Activated CD4-positive, alpha-beta memory T cell treated with anti-CD3 and anti-CD28 coated beads, Interleukin-2, amount 10 ng/mL, durations not matched to agents 7 days and 5 days (primary cell): ENCODE results near the gene ELMO1. TPM values are rescaled to one million over a fixed set of nuclear protein-coding genes. Genes with fewer than 3 reads are reported as not detected.

Source experiments
- CTCF ChIA-PET: fragments of 350-600 bp; sonication (Branson Sonifier 250); formaldehyde crosslinking; loops from one replicate; lab custom pipeline; 2021; ENCODE audit warnings: antibody characterized with exemption, inconsistent platforms; lab: Charles Lee
- POLR2A ChIA-PET: fragments of 350-600 bp; sonication (Branson Sonifier 250); formaldehyde crosslinking; loops from one replicate; lab custom pipeline; 2021; ENCODE audit warnings: antibody characterized with exemption; lab: Charles Lee
- DNase-seq: peaks from one replicate; pipeline ENCODE4 v3.0.0-alpha.2; 2020
- H3K27ac Mint-ChIP-seq: one replicate; pipeline ENCODE4 v1.8.0; 2021; ENCODE audit warnings: mild to moderate bottlenecking, mixed read lengths
- H3K27me3 Mint-ChIP-seq: one replicate; pipeline ENCODE4 v1.8.0; 2021; ENCODE audit warnings: mixed read lengths
- H3K36me3 Mint-ChIP-seq: one replicate; pipeline ENCODE4 v1.8.0; 2021; ENCODE audit warnings: low read depth, mixed read lengths
- H3K4me1 Mint-ChIP-seq: one replicate; pipeline ENCODE4 v1.8.0; 2021; ENCODE audit warnings: mixed read lengths
- H3K4me3 Mint-ChIP-seq: one replicate; pipeline ENCODE4 v1.8.0; 2021; ENCODE audit warnings: mild to moderate bottlenecking, mixed read lengths
- H3K9me3 Mint-ChIP-seq: one replicate; pipeline ENCODE4 v1.8.0; 2021; ENCODE audit warnings: mixed read lengths
- total RNA-seq, 2 experiments: library from RNA; stranded (reverse); gene quantifications; one replicate each; pipeline ENCODE4 v1.2.3, GENCODE V29; 2021

ELMO1 gene
- total RNA-seq, 2 experiments from 2014 or later = 100 to 102 TPM

DNA sequence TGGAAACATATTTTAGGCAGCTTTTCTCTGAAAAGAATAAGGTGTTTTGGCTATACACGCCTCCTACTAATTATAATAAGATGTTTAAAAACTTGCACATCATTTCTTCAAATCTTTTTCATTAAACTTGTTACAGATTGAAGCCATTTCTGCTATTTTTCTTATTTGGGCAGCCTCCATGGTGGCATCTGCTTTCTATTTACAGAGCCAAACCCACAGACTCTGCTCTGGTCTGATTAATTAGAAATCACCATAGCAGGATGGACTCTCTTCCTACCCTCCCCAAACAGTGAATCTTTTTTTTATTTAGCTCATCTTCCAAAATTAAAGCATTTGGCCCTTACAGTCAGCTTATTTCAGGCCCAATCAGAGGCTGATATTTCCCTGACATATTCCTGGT is 638.6 kb downstream of the ELMO1 start:
- peaks cover 2% of the 10 kb centered on the region for H3K27me3 Mint-ChIP-seq
- no peaks in the 10 kb centered on the region for H3K9me3 Mint-ChIP-seq
- ChIA-PET POLR2A (no interaction called here), CTCF (no interaction called here)
- no peak overlapping the region for H3K4me3 Mint-ChIP-seq
- H3K4me1 Mint-ChIP-seq = no peaks in the 10 kb centered on the region
- peaks cover 6% of the 10 kb centered on the region for H3K36me3 Mint-ChIP-seq
- DNase-seq = no peak
- H3K27ac Mint-ChIP-seq = no peak overlapping the region

DNA sequence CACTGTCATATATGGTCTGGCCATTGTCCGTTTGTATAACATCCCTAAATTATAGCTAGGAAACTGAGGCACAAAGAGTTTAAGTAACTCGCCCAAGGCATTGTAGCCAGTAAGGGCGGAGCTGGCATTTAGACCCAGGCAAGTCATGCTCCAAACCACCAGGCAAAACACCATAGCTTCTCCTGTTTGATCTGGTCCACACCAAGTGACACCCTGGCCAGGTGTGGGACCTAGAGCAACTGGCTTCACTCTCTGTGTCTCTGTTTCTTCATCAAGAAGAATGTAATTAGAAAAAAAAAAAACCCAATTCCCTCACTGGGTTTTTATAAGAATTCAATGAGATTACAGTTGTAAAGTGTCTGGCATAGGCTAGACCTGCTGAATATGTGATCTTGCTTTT is 639.2 kb downstream of the ELMO1 start:
- ChIA-PET POLR2A (no interaction called here), CTCF (no interaction called here)

DNA sequence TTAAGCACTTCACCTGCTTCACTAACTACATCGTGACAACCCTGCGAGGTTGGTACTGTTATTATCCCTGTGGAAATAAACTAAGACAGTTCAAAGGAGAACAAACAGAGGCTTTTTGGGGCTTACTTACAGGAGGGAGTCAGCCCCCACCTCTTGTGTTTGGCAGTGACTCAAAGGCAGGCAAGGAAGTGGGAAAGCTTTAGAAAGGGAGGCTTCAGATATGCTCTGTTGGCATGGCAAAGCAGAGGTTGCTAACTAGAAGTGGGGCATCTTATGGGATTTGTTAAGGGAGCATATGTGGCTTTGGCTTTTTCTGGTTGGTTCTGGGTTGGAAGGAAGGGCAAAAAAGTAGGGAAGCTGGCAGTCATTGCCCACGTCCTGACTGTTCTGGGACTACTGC is 639.6 kb downstream of the ELMO1 start:
- H3K27me3 Mint-ChIP-seq = peaks cover 7% of the 10 kb centered on the region
- POLR2A ChIA-PET = no interaction called here
- no peak overlapping the region for H3K4me3 Mint-ChIP-seq
- H3K9me3 Mint-ChIP-seq = no peaks in the 10 kb centered on the region
- peaks cover 6% of the 10 kb centered on the region for H3K36me3 Mint-ChIP-seq
- no peak for DNase-seq
- H3K4me1 Mint-ChIP-seq = no peaks in the 10 kb centered on the region
- no peak overlapping the region for H3K27ac Mint-ChIP-seq
- CTCF ChIA-PET = no interaction called here

More for the DNA sequence above, 639.2 kb downstream of the ELMO1 start:
- DNase-seq = no peak
- H3K36me3 Mint-ChIP-seq = peaks cover 6% of the 10 kb centered on the region
- H3K9me3 Mint-ChIP-seq = no peaks in the 10 kb centered on the region
- peaks cover 7% of the 10 kb centered on the region for H3K27me3 Mint-ChIP-seq
- no peaks in the 10 kb centered on the region for H3K4me1 Mint-ChIP-seq
- H3K4me3 Mint-ChIP-seq = no peak overlapping the region
- H3K27ac Mint-ChIP-seq = no peak overlapping the region

DNA sequence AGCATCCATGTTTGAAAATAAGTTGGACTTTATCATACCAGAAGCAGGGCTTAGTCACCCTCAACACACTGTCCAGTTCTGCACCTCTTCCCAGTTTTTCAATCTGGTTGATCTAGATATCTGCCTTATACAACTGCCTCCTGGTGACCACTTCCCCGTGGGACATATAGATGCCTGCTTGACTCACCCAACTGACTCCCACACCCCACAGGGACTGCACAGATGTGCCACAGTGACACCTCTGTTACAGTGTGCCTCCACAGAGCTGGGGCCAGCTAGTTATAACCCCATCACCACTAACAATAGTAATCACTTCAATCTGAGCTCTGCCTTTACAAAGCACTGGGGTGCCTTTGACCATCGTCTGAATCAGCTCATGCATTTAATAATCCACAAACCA is 641.8 kb downstream of the ELMO1 start:
- no peak for DNase-seq

More for the DNA sequence above, 641.8 kb downstream of the ELMO1 start:
- ChIA-PET POLR2A (no interaction called here), CTCF (no interaction called here)
- Mint-ChIP-seq H3K4me1 (no peaks in the 10 kb centered on the region), H3K27ac (no peak overlapping the region), H3K9me3 (no peaks in the 10 kb centered on the region), H3K27me3 (peaks cover 7% of the 10 kb centered on the region), H3K36me3 (peaks cover 6% of the 10 kb centered on the region), H3K4me3 (no peak overlapping the region)

Other genes with a start within 250 kb of the ELMO1 start
- gene GPR141, start 234.9 kb upstream of the ELMO1 start, total RNA-seq = not detected